Endodermal cell (in vitro differentiated cells): Measurements from ENCODE around the gene PLB1. TPM values are rescaled to one million over a fixed set of nuclear protein-coding genes. Genes with fewer than 3 reads are reported as not detected.

Experiments used
- DNase-seq: peaks from one replicate; pipeline ENCODE4 v3.0.0-alpha.2; 2017
- H3K27ac ChIP-seq: 2 replicates; pipeline ENCODE4 v1.5.1; 2013; ENCODE audit warnings: mild to moderate bottlenecking, low read depth, low read length, moderate library complexity
- H3K27me3 ChIP-seq: 2 replicates; pipeline ENCODE4 v1.6.1; 2013; ENCODE audit warnings: mild to moderate bottlenecking, low read length, moderate library complexity; ENCODE audit not compliant: insufficient read depth, control insufficient read depth, poor library complexity, severe bottlenecking
- H3K36me3 ChIP-seq: 2 replicates; pipeline ENCODE4 v1.7.0; 2013; ENCODE audit warnings: mild to moderate bottlenecking, low read length, moderate library complexity; ENCODE audit not compliant: control insufficient read depth, insufficient read depth
- H3K4me1 ChIP-seq: one replicate; pipeline ENCODE4 v1.7.0; 2013; ENCODE audit warnings: low read length; ENCODE audit not compliant: control insufficient read depth, insufficient read depth
- H3K4me3 ChIP-seq: 2 replicates; pipeline ENCODE4 v1.5.1; 2013; ENCODE audit warnings: mild to moderate bottlenecking, low read length, moderate library complexity
- H3K9ac ChIP-seq: 2 replicates; pipeline ENCODE4 v1.6.1; 2013; ENCODE audit warnings: mild to moderate bottlenecking, low read length, moderate library complexity; ENCODE audit not compliant: poor library complexity, severe bottlenecking; ENCODE audit errors: extremely low read depth
- H3K9me3 ChIP-seq: 2 replicates; pipeline ENCODE4 v1.6.1; 2013; ENCODE audit warnings: mild to moderate bottlenecking, low read length, moderate library complexity; ENCODE audit not compliant: control insufficient read depth
- H3K27ac Mint-ChIP-seq: 2 replicates; pipeline ENCODE4 v1.8.0; 2020; ENCODE audit warnings: mixed read lengths
- H3K27me3 Mint-ChIP-seq: 2 replicates; pipeline ENCODE4 v1.8.0; 2021; ENCODE audit warnings: mild to moderate bottlenecking, mixed read lengths; ENCODE audit not compliant: insufficient read depth
- H3K36me3 Mint-ChIP-seq: 2 replicates; pipeline ENCODE4 v1.8.0; 2020; ENCODE audit warnings: low read depth, mixed read lengths
- H3K4me1 Mint-ChIP-seq: 2 replicates; pipeline ENCODE4 v1.8.0; 2020; ENCODE audit warnings: mixed read lengths
- H3K4me3 Mint-ChIP-seq: 2 replicates; pipeline ENCODE4 v1.8.0; 2020; ENCODE audit warnings: mild to moderate bottlenecking, moderate library complexity, mixed read lengths
- H3K9me3 Mint-ChIP-seq: 2 replicates; pipeline ENCODE4 v1.8.0; 2020; ENCODE audit warnings: mild to moderate bottlenecking, mixed read lengths
- WGBS, 2 experiments: methylation state at CpG; one replicate each; pipeline versions ENCODE4 v1.1.5 to v1.1.7; 2013; ENCODE audit warnings: missing lambda C conversion rate in 2 of 2, mixed read lengths in 1 of 2; ENCODE audit not compliant: insufficient coverage in 1 of 2, insufficient read length in 1 of 2; 5-methylcytosine and 5-hydroxymethylcytosine counted together
- total RNA-seq, 2 donors: library from RNA; stranded (reverse); fragmentation: NEBNext Ultra II Directional in 1 of 2; extraction: Animal tissue kit (Norgen Biotek cat#: 25700) in 1 of 2; gene quantifications; 2 replicates in 1 of 2; 3 replicates in 1 of 2; pipeline ENCODE4 v1.2.1, GENCODE V29; 2021
- TF ChIP-seq, protein P1 (sequence below): fragments of 200-600 bp; sonication (generic); conservative IDR thresholded peaks from 2 replicates; pipeline ENCODE4 v1.5.0; 2021; ENCODE audit warnings: antibody characterized with exemption, mild to moderate bottlenecking

The PLB1 gene
- total RNA-seq, 2 donors from 2014 or later = 0.35 to 0.38 TPM

DNA sequence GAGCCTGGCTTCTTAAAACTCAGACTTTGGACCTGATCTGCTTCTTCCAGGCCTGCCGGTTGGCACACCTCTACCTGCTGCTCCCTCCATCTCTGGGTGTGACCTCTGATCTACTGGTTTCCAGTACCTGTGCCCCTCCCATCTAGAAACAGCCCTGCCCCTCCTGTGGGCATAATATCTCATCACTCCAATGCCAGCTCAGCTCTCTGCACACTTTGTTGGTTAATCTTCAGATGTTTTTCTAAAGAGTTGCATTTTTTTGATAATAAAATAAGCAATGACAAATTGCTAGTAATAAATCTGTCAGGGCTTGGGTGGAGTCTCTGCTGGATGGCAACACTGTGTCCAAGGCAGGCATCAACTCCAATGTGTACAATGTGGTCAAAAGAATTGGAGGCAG lies 166.2 kb downstream of the PLB1 start:
- TF ChIP-seq, protein P1, sequence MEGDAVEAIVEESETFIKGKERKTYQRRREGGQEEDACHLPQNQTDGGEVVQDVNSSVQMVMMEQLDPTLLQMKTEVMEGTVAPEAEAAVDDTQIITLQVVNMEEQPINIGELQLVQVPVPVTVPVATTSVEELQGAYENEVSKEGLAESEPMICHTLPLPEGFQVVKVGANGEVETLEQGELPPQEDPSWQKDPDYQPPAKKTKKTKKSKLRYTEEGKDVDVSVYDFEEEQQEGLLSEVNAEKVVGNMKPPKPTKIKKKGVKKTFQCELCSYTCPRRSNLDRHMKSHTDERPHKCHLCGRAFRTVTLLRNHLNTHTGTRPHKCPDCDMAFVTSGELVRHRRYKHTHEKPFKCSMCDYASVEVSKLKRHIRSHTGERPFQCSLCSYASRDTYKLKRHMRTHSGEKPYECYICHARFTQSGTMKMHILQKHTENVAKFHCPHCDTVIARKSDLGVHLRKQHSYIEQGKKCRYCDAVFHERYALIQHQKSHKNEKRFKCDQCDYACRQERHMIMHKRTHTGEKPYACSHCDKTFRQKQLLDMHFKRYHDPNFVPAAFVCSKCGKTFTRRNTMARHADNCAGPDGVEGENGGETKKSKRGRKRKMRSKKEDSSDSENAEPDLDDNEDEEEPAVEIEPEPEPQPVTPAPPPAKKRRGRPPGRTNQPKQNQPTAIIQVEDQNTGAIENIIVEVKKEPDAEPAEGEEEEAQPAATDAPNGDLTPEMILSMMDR = no peak
- Histone ChIP-seq H3K36me3 (no peaks in the 10 kb centered on the region), H3K4me3 (no peak overlapping the region), H3K9me3 (no peaks in the 10 kb centered on the region), H3K4me1 (no peaks in the 10 kb centered on the region), H3K27me3 (no peaks in the 10 kb centered on the region), H3K27ac (no peak overlapping the region), H3K9ac (no peak overlapping the region)
- Mint-ChIP-seq H3K4me3 (no peak overlapping the region), H3K27me3 (no peaks in the 10 kb centered on the region), H3K9me3 (peaks cover 2% of the 10 kb centered on the region), H3K4me1 (no peaks in the 10 kb centered on the region), H3K27ac (no peak overlapping the region), H3K36me3 (no peaks in the 10 kb centered on the region)
- 89% methylated on average over 1 of the region's 1 CpG for WGBS, 2 experiments
- no peak for DNase-seq

DNA sequence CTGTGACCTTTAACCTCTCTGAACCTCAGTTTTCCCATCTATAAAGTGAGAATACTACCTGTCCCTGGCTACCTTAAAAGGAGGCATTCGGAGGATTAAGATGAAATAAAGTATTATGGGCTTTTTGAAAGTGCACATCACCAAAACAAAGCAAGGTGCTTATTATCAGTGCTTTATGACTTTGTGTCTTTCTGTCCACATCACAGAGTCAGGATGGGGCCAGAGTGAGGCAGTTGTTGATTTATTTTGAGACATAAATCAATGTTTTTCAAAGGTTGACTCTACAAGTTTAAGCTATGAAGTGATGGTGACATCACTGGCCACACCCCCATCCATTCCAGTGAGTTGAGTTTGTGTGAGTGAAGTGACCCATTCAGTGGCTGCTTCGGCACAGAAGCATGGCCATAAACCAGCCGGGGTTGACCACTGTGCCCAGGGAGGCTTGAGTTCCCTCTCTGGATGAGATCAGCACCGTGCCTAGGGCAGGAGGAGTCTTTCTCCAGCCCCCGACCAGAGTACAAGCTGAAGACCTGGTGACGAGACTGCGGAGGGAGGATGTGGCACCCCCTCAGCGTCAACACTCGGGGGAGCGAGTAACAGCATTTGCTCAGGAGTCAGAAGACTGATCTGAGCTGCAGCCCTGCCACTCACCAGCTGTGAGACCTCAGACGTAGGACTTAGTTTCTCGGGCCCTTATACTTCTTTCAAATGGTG lies 166.8 kb downstream of the PLB1 start:
- Mint-ChIP-seq H3K27ac (no peak overlapping the region), H3K27me3 (no peaks in the 10 kb centered on the region), H3K36me3 (no peaks in the 10 kb centered on the region), H3K4me3 (no peak overlapping the region), H3K4me1 (no peaks in the 10 kb centered on the region), H3K9me3 (peaks cover 2% of the 10 kb centered on the region)
- Histone ChIP-seq H3K9ac (no peak overlapping the region), H3K27me3 (no peaks in the 10 kb centered on the region), H3K9me3 (no peaks in the 10 kb centered on the region), H3K4me1 (no peaks in the 10 kb centered on the region), H3K4me3 (no peak overlapping the region), H3K36me3 (no peaks in the 10 kb centered on the region), H3K27ac (no peak overlapping the region)
- DNase-seq = no peak
- 87 to 88% methylated on average over 9 to 12 of the region's 12 CpGs for WGBS, 2 experiments
- TF ChIP-seq, protein P1 = no peak

DNA sequence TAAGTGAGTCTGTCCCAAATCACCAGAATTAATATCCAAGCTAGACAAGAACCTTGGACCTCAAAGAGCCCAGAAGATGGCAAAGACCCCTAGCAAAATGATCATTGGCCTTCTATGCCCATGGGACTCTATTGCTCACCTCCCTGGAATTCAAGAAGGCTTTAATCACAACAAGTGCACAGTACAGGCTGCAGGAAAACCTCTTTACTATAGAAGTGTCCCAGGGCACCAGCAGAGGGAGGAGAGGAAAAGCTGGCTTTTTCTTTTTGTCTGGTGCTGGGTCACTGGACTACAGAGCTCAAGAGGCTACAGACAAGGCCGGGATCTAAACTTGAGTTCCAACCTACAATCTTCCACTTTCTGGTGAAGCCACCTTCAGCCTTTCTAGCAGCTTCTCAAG lies 167.5 kb downstream of the PLB1 start:
- H3K4me1 ChIP-seq = no peaks in the 10 kb centered on the region
- Mint-ChIP-seq H3K4me3 (no peak overlapping the region), H3K27me3 (no peaks in the 10 kb centered on the region), H3K27ac (no peak overlapping the region), H3K9me3 (peaks cover under 1% of the 10 kb centered on the region), H3K36me3 (no peaks in the 10 kb centered on the region), H3K4me1 (no peaks in the 10 kb centered on the region)
- WGBS, 2 experiments = 83% methylated on average over 1 of the region's 1 CpG
- H3K27me3 ChIP-seq = no peaks in the 10 kb centered on the region
- no peak overlapping the region for H3K27ac ChIP-seq
- H3K9me3 ChIP-seq = no peaks in the 10 kb centered on the region
- TF ChIP-seq, protein P1 = peak; percentile 41
- H3K4me3 ChIP-seq = no peak overlapping the region
- no peaks in the 10 kb centered on the region for H3K36me3 ChIP-seq
- DNase-seq = no peak
- H3K9ac ChIP-seq = no peak overlapping the region
